Fibroblast of pulmonary artery (primary cell): ENCODE data around the gene OSBPL9.

Source experiments
- DNase-seq: peaks from one replicate; pipeline ENCODE4 v3.0.0-alpha.2; 2010; ENCODE audit warnings: low read depth
- H3K4me3 ChIP-seq: replicated peaks from 2 replicates; pipeline ENCODE4 v1.5.1; 2011; ENCODE audit warnings: low read depth, mild to moderate bottlenecking, control low read depth, low read length, moderate library complexity
- CTCF ChIP-seq: IDR thresholded peaks from 2 replicates; pipeline ENCODE4 v1.5.1; 2011; ENCODE audit warnings: mild to moderate bottlenecking, control low read depth, low read length, inconsistent platforms; ENCODE audit errors: missing control alignments

The OSBPL9 gene

GRCh38 chr1:51733793-51734522, 117.1 kb downstream of the OSBPL9 start:
- DNase-seq, result no peak
- H3K4me3 ChIP-seq, result no peak overlapping the region

GRCh38 chr1:51734896-51735745, 118.2 kb downstream of the OSBPL9 start:
- no peak for DNase-seq
- H3K4me3 ChIP-seq, result no peak overlapping the region
- no peak for TF ChIP-seq CTCF

More at GRCh38 chr1:51733793-51734522, 117.1 kb downstream of the OSBPL9 start:
- TF ChIP-seq CTCF, result no peak

- no peak overlapping the region for H3K4me3 ChIP-seq
- TF ChIP-seq CTCF, result no peak
- DNase-seq, result no peak
Measured at GRCh38 chr1:51735746-51736254, 118.9 kb downstream of the OSBPL9 start.

- no peak overlapping the region for H3K4me3 ChIP-seq
- TF ChIP-seq CTCF, result no peak
- DNase-seq, result peak; percentile 92
Measured at GRCh38 chr1:51736702-51737101, 119.8 kb downstream of the OSBPL9 start.

- no peak for DNase-seq
- H3K4me3 ChIP-seq, result no peak overlapping the region
- no peak for TF ChIP-seq CTCF
Measured at GRCh38 chr1:51738681-51739080, 121.8 kb downstream of the OSBPL9 start.

GRCh38 chr1:51740652-51741051, 123.8 kb downstream of the OSBPL9 start:
- no peak for TF ChIP-seq CTCF
- no peak for DNase-seq

More at GRCh38 chr1:51740652-51741051, 123.8 kb downstream of the OSBPL9 start:
- no peak overlapping the region for H3K4me3 ChIP-seq
